Left kidney (tissue), 8 donors: ENCODE results near the gene ACO1. TPM values are rescaled to one million over a fixed set of nuclear protein-coding genes. Genes with fewer than 3 reads are reported as not detected.
"Not testable (repeated sequence)": the region's sequence is repeated elsewhere in the genome, so short reads cannot be mapped to it uniquely, and the experiment has no call there.

ENCODE experiments used
- DNase-seq: peaks from one replicate; pipeline ENCODE4 v3.0.0-alpha.2; 2013
- long read RNA-seq, 8 donors: transcript quantifications; one replicate each; lab custom pipeline, GENCODE V29; 2026
- polyA plus RNA-seq: library from polyadenylated mRNA; unstranded; fragments of 120-200 nt; gene quantifications from one replicate; pipeline ENCODE4 v1.2.1, GENCODE V29; 2013; ENCODE audit not compliant: insufficient read length

ACO1 gene
- polyA plus RNA-seq, result 47.2 TPM
- long read RNA-seq, donor 1, full-length matches to known transcripts, result 10 of 20 reads
- long read RNA-seq, donor 1, partial matches to known transcripts, result 10 of 20 reads
- long read RNA-seq, donor 1, other reads (novel, unspliced or antisense), result 0 of 20 reads
- long read RNA-seq, donor 2, full-length matches to known transcripts, result 8 of 16 reads
- long read RNA-seq, donor 2, partial matches to known transcripts, result 0 of 16 reads
- long read RNA-seq, donor 2, other reads (novel, unspliced or antisense), result 8 of 16 reads
- long read RNA-seq, donor 3, full-length matches to known transcripts, result 12 of 32 reads
- long read RNA-seq, donor 3, partial matches to known transcripts, result 20 of 32 reads
- long read RNA-seq, donor 3, other reads (novel, unspliced or antisense), result 0 of 32 reads
- long read RNA-seq, donor 4, partial matches to known transcripts, result 7 of 7 reads
- long read RNA-seq, donor 4, other reads (novel, unspliced or antisense), result 0 of 7 reads
- long read RNA-seq, donor 5, full-length matches to known transcripts, result 15 of 35 reads
- long read RNA-seq, donor 5, partial matches to known transcripts, result 20 of 35 reads
- long read RNA-seq, donor 5, other reads (novel, unspliced or antisense), result 0 of 35 reads
- long read RNA-seq, donor 6, full-length matches to known transcripts, result 8 of 8 reads
- long read RNA-seq, donor 6, partial matches to known transcripts, result 0 of 8 reads
- long read RNA-seq, donor 6, other reads (novel, unspliced or antisense), result 0 of 8 reads
- long read RNA-seq, donor 7, full-length matches to known transcripts, result 13 of 18 reads
- long read RNA-seq, donor 7, partial matches to known transcripts, result 5 of 18 reads
- long read RNA-seq, donor 7, other reads (novel, unspliced or antisense), result 0 of 18 reads
- long read RNA-seq, donor 8, full-length matches to known transcripts, result 6 of 6 reads
- long read RNA-seq, donor 8, partial matches to known transcripts, result 0 of 6 reads
- long read RNA-seq, donor 8, other reads (novel, unspliced or antisense), result 0 of 6 reads

- peak; percentile 87 for DNase-seq
Observed at GRCh38 chr9:32384364-32385151, at the start of gene ACO1. TSS of gene ACO1 (plus strand) at chr9:32384643. CDS start at chr9:32405507, 20,864 bp downstream.

DNA sequence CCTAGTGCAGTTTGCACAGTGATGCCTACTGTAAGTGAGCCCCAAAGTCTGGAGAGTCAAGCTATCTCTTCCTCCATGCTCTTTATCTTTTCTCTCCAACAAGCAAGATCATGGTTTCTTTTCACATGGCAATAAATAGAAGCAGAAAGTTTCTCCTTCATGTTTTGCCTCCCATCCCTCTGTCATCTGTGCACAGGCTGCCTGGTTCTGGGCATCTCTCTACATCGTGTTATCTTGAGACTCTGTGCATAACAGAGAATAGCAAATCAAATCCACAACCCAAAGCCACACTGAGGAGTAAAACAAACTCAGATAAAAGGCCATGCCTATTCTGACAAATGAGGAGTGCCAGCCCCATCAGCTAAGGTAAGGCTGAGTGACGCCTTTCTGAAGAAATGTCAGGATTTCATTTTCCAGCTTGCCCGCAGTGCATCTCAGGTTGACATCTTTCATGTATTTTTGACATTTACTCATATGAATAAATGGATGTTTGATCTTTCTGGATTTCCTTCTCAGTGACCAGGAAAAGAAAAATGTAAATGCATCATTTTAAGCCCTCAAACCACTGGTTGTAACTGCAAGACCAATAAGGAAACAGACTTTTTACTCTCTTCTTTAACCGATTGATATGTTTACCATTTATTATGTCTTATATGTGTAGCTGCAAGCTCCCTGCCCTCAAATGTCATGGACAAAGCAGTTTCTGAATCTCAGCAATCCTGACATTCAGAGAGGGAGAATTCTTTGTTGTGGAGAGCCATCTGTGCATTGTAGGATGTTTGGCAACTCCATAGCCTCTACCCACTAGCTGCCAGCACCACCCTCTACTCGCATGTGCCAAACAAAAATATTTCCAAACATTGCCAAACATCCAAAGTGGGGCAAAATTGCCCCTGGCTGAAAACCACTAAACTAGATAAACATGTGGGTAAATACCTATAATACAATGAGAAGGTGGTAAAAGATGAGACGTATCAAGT, 49.2 kb upstream of the ACO1 start:
- no peak for DNase-seq

DNA sequence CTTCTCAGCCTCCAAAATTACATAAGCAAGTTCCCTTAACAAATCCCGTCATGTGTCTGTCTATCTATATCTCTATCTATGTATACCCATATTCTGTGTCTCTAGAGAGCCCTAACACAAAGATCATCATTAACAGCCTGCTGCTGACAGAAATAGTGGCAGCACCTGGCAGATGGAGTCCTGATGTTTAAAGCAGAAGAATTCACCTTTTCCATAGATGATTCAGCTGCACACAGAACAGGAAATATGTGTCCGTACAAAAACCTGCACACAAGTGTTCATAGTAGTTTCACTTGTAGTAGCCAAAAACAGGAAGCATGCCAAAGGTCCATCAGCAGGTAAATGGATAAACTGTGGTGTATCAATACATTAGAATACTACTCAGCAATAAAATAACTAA, 45.0 kb upstream of the ACO1 start:
- no peak for DNase-seq

DNA sequence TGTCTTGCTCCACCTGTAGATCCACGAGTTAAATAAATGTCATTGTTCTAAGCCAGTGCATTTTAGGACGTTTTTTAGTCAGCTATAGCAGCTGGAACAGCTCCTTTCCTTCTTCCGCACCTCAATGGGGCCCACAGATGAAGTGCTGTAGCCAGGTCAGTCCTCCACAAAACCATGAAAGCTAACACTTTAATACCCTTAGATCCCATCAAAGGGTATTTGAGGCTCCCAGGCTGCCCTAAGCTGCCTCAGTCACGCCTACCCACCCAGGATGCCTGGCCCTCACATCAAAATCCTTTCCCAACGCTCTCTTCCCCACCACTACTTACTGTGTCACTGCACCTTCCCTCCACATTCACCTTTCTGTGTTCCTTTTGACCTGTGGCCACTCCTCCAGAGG, 44.1 kb upstream of the ACO1 start:
- no peak for DNase-seq

DNA sequence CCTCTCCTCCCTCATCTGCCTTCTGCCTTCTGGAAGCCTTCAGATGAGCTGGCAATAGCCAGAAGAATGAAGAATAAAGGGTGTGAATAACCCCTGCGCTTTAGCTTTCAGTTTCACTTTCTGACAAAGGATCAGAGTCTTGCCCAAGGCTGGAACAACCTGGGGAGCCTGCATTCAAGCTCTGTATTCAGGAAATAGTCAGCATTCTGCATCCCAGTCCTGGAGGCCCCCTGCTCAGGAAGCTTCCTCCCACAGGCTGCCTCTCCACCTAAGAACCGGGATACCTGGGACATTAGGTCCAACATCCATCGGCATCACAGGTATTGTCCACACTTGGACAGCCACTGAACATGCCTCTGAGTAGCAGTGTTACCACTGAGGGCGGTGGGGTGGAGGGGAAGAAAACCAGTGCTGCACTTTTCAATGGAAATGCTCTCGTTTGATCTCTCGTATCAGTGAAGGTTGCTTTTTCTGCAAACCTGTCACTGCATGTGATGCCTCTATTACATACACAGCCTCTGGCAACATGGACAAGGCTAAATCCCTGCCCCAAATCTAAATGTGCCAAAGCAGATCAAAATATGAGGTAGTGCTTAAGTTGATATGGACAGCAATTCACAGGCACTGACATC, 39.8 kb upstream of the ACO1 start:
- no peak for DNase-seq

- DNase-seq, result no peak
Observed at GRCh38 chr9:32345243-32345642, 39.2 kb upstream of the ACO1 start.

GRCh38 chr9:32347571-32347970, 36.9 kb upstream of the ACO1 start:
- DNase-seq, result no peak

DNA sequence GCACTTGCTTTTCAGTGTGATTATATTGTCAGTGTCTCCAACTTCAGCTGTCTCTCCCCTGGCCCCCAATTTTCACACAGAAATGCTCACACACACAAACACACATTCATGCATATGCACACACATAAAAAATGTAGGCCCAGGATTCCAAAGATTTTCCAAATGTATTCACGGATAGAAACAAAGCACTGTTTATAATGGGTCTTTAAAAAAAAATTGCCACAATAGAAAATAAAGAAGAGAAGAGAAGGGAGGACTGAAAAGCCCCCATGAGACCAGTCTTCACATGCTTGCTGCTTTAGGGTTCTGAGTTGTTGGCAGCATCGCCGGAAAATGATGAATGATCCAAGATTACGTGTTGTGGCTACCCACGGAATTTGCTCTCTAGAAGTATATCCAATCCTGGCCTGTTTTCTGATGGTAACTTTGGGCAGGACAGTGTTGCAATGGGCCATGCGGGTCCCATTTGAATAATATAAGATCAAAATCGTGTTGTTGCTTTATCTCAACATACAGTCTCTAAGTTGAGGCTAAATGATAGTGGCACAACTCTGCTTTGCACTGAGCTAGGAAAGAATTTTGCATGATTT, 36.2 kb upstream of the ACO1 start:
- DNase-seq, result no peak

DNA sequence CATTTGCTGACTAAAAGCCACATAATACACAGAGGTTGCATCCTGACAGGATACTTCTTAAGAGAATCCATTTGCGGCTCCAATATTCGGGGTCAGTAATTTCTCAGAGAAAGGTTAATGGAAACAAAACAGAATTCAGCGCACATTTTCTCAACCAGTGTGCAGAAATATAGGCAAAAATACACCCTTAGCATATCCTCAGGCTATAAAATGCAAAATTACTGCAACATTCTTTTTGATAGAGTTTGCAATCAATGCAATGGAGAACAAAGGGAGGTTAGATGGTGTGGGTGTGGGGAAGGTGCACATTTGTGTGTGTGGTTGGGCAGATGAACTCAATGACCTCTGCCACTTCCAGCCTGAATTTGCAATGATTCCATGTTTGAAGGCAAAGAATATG, 35.4 kb upstream of the ACO1 start:
- DNase-seq, result no peak

DNA sequence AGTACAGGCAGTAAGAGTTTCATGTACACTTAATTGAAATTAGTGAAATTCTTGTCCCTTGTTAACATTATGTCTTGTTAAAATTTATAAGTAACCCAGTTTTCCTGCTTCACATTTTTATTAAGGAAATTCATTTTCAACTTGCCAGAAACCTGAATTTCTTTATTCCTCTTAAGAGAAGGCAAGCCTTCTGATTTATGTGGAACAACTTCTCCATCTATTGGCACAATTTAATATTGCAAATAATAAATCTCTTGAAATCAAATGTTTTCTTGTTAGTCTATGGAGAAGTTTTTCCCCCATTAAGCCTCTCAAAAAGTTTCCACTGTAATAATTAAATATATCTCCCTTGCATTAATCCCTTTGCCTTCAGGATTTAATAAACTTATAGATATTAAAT, 33.8 kb upstream of the ACO1 start:
- DNase-seq, result peak; percentile 29

GRCh38 chr9:32351845-32352244, 32.6 kb upstream of the ACO1 start:
- no peak for DNase-seq

- DNase-seq, result not testable (repeated sequence)
Observed at GRCh38 chr9:32353476-32353875, 31.0 kb upstream of the ACO1 start.

- no peak for DNase-seq
Observed at GRCh38 chr9:32359452-32359851, 25.0 kb upstream of the ACO1 start.

DNA sequence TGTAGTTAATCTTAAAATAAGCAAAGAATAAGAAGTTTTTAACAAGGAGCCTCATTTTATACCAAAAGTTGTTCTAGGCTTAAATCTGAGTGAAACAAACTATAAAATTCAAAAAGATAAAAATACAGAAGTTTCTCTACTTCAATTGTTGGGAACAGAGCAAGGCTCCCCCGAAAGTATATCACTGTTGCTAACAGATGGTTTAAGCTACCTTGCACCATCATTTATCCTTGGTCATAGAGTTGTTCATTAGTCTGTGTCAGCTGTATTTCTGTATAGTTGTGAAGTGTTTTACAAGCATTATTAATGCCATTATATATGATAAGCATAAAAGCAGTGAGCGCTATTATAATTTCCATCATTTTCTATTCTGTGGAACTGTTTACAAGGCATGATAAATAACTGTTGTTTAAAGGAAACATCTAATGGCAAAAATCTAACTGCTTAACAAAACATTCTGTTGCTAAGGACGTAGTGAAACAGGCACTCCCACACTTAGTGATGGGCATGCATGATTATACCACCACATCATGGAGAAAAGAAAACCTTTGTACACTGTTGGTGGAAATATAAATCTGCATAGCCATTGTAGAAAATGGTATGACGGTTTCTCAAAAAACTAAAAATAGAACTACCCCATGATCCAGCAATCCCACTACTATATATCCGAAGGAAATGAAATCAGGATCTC, 23.3 kb upstream of the ACO1 start:
- DNase-seq, result no peak

DNA sequence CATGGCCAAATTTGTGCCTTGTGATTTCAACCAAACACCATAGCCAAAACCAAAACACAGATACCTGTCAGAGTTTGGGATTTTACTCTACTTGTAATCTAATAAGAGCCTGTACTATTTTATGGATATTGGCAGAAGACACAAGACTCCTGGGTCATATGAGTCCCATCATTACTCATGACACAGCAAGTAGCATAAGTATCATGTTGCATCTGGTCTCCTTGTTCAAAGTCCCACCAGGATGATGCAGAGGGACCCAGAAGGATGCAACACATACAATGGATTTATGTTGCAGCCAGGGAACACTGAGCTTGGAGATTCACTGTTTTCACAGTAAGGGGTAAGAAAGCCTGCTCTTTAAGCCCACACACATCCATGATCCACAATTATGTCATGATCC, 13.2 kb upstream of the ACO1 start:
- DNase-seq, result no peak

DNA sequence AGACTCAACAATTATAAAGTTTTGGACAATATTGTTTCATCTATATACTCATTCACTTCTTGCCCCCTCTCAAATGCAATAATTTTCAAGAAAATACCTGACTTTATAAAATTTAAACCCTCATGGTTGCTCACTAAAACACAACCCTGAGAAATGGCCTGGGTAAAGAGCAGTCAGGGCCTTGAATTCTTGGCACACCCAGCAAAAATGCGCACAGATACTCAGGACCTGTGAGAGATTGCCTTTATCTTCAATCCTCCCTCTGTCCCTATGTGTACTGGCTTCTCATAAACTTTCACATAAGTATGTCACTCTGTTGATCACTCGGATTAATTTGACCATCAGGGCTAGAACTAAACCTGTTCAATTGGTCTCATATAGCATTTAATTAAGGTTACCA, 12.8 kb upstream of the ACO1 start:
- DNase-seq, result no peak

DNA sequence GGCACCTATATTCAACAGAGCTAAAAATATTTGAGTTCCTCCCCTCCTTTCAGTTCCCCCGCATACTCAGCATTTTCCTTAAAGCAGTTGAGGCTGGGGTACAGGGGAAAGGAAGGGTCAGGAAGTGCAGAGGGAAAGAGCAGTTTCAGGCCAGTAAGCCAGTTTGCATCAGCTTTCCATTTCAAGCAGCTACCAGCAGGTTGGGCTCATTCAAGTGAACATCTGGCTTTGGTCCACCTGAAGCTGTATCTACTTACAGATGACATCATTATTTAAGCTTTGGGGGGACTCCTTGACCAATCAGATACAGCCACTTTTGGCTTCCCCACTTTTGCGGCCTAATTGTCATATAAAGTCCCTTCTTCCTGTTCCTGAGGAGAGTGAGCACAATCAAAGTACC, 8.2 kb upstream of the ACO1 start:
- no peak for DNase-seq

DNA sequence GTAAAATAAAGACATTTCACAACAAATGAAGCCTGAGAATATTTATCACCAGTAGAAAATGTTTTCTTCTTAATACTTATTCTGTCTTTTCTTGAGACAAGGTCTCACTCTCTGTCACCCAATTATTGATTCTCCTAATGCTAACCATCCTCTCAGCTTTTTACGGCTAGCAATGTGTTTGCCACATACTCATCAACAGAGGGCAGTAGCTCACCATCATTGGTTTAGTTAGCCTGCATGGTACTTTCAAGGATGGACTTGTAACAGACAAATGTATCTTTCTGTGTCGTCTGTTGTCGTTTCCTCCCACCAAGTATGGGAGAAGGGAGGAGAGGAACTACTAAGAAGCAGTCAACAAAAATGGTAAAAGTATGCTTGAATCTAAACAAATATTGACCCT, 5.9 kb upstream of the ACO1 start:
- DNase-seq, result peak; percentile 57

DNA sequence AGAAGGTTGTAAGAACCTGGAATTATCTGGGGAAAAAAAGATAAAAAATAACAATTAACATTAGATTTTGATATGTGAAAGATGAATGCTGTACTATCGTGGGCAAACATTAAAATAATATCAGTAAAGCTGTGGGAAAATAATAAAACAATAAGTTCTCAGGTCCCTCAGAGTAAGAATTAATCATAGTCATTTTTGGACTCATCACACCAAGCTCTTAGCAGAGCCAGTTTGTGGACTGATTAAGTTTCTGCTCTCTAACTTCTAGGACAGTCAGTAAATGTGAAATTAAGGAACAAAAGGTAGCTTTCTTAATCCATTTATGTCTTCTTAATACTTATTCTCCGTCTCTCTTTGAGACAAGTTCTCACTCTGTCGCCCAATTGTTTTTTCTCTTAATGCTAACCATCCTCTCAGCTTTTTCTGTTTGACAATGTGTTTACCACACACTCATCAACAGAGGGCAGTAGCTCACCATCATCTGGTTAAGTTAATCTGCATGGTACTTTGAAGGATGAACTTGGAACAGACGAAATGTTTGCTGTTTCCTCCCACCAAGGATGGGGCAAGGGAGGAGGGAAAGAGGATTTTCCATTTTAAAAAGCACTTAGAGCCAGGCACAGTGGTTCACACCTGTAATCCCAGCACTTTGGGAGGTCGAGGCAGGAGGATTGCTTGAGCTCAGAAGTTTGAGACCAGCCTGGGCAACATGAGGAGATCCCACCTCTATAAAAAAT, 5.3 kb upstream of the ACO1 start:
- peak; percentile 86 for DNase-seq
